WI38 (cell line): ENCODE data around the gene KLRC4.
"Not testable (repeated sequence)": the region's sequence is repeated elsewhere in the genome, so short reads cannot be mapped to it uniquely, and the experiment has no call there.

ENCODE experiments used
- H3K4me3 ChIP-seq: 2 replicates; pipeline ENCODE4 v1.5.1; 2011; ENCODE audit warnings: low read depth, mild to moderate bottlenecking, control low read depth, low read length
- CTCF ChIP-seq: IDR thresholded peaks from 2 replicates; pipeline ENCODE4 v1.5.1; 2012; ENCODE audit warnings: low read depth, mild to moderate bottlenecking, control low read depth, low read length

The KLRC4 gene

GRCh38 chr12:10409392-10409791 lies at the start of gene KLRC4:
Gene KLRC4 (minus strand): TSS chr12:10409757. CDS start chr12:10409575, 182 bp downstream.
- TF ChIP-seq CTCF = no peak

GRCh38 chr12:10457760-10458159 lies 48.2 kb upstream of the KLRC4 start:
- H3K4me3 ChIP-seq = no peak overlapping the region
- TF ChIP-seq CTCF = no peak

More at GRCh38 chr12:10409392-10409791, at the start of gene KLRC4:
- H3K4me3 ChIP-seq = no peak within 1 kb of the TSS

GRCh38 chr12:10456856-10457255 lies 47.3 kb upstream of the KLRC4 start:
- no peak overlapping the region for H3K4me3 ChIP-seq
- TF ChIP-seq CTCF = no peak

GRCh38 chr12:10455766-10456165 lies 46.2 kb upstream of the KLRC4 start:
- TF ChIP-seq CTCF = no peak
- H3K4me3 ChIP-seq = no peak overlapping the region

- no peak overlapping the region for H3K4me3 ChIP-seq
- TF ChIP-seq CTCF = no peak
Observed at GRCh38 chr12:10454531-10454930, 45.0 kb upstream of the KLRC4 start.

- no peak for TF ChIP-seq CTCF
- H3K4me3 ChIP-seq = no peak within 1 kb of the TSS
Observed at GRCh38 chr12:10453156-10453555, 43.6 kb upstream of the KLRC4 start, which contains the start of gene KLRC1. Gene KLRC1 (minus strand): TSS chr12:10453377. CDS start chr12:10451156, 2,221 bp downstream.

GRCh38 chr12:10448236-10448635 lies 38.7 kb upstream of the KLRC4 start:
- no peak overlapping the region for H3K4me3 ChIP-seq
- no peak for TF ChIP-seq CTCF

- H3K4me3 ChIP-seq = not testable (repeated sequence)
Observed at GRCh38 chr12:10446052-10446451, 36.5 kb upstream of the KLRC4 start.

- H3K4me3 ChIP-seq = not testable (repeated sequence)
Observed at GRCh38 chr12:10441144-10441543, 31.6 kb upstream of the KLRC4 start.

- not testable (repeated sequence) for H3K4me3 ChIP-seq
Observed at GRCh38 chr12:10439608-10440274, 30.2 kb upstream of the KLRC4 start.

GRCh38 chr12:10437601-10438000 lies 28.0 kb upstream of the KLRC4 start:
- not testable (repeated sequence) for H3K4me3 ChIP-seq

- H3K4me3 ChIP-seq = not testable (repeated sequence)
Observed at GRCh38 chr12:10435816-10436215, 26.3 kb upstream of the KLRC4 start, which contains the start of gene KLRC2. Gene KLRC2 (minus strand): TSS chr12:10436010. CDS start chr12:10435986, 24 bp downstream.
